HepG2 (cell line): ENCODE measurements around the gene IFNK.

Experiments
- NFAT5 ChIP-seq: sonication (generic); formaldehyde crosslinking; IDR thresholded peaks from 2 replicates; pipeline ENCODE4 v1.4.0; 2020; ENCODE audit warnings: missing genetic modification reagents
- NFYC ChIP-seq: IDR thresholded peaks from 2 replicates; pipeline ENCODE4 v1.6.1; 2016; ENCODE audit warnings: missing genetic modification reagents, missing compliant biosample characterization
- SMAD3 ChIP-seq: sonication (generic); formaldehyde crosslinking; IDR thresholded peaks from 2 replicates; pipeline ENCODE4 v1.4.0; 2020; ENCODE audit warnings: missing genetic modification reagents

GRCh38 chr9:27487927-27488326 is 36.2 kb upstream of the IFNK start:
- TF ChIP-seq NFAT5 (CRISPR knock-in tag) (no peak), NFYC (no peak), SMAD3 (no peak)
